Measurements from ENCODE around the gene ATP6V0E2.

Gene ATP6V0E2

DNA sequence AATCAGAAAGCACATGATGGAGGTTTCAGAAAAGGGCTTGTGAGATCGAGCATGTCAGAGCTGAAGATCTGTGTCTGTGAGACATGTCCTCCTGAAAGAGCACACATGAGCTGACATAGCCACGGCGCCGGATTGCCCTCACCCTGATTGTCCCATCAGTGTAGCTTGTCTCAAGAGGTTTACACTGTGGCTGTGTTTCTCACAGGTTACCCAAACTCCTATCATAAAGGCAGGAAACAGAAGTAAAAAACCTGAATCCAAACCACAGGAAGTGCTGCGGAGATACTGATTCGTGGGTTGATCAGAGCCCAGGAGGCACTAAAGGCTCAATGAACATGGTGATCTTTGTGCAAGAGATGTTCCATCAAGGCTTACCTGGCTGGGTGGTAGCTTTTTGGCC lies 3.9 kb upstream of the ATP6V0E2 start:
- H3K27me3 ChIP-seq (ENCODE audit: control insufficient read depth in 5 of 5, insufficient read depth in 4 of 5, low read length in 5 of 5): no peaks in the 10 kb centered on the region
- peak overlapping the region; percentile 11 for H3K27ac ChIP-seq (ENCODE audit: low read depth, low read length)
- H3K9me3 ChIP-seq (ENCODE audit: control insufficient read depth in 5 of 5, low read length in 5 of 5): no peaks in the 10 kb centered on the region
- H3K9ac ChIP-seq (ENCODE audit: low read length in 5 of 5): peak overlapping the region in 1 of 5 donors; percentile 53
- peak overlapping the region in 1 of 5 donors; percentile 23 for H3K4me3 ChIP-seq (ENCODE audit: low read depth in 1 of 5, low read length in 5 of 5)
- H3K36me3 ChIP-seq (ENCODE audit: control insufficient read depth in 5 of 5, insufficient read depth in 5 of 5, low read length in 5 of 5): peaks cover 0 to 14% (median 12%) of the 10 kb centered on the region in 5 donors
- H3K4me1 ChIP-seq (ENCODE audit: control insufficient read depth in 5 of 5, insufficient read depth in 5 of 5, low read length in 5 of 5): peaks cover 0 to 77% (median 68%) of the 10 kb centered on the region in 5 donors

DNA sequence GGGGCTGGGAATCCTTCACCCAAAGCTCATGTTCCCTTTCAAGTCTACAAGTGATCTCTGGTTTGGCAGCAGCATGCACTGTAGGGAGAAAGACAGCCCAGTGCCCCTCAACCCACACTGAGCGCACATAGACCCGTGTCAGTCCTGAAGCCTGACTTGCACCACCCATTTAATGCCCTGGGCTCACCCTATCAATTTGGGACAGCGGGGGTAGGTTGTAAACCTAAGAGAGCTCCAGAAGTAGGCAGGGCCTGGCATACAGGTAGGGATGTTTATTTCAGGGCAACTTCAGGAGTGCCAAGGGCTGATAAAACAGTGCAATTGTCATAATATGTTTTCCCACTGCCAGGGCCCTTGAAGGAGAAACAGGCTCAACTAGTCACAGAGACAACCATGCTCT lies 3.5 kb upstream of the ATP6V0E2 start:
- peak overlapping the region in 1 of 5 donors; percentile 23 for H3K4me3 ChIP-seq (ENCODE audit: low read depth in 1 of 5, low read length in 5 of 5)
- peaks cover 0 to 10% (median 7%) of the 10 kb centered on the region in 5 donors for H3K36me3 ChIP-seq (ENCODE audit: control insufficient read depth in 5 of 5, insufficient read depth in 5 of 5, low read length in 5 of 5)
- H3K27me3 ChIP-seq (ENCODE audit: control insufficient read depth in 5 of 5, insufficient read depth in 4 of 5, low read length in 5 of 5): no peaks in the 10 kb centered on the region
- no peaks in the 10 kb centered on the region for H3K9me3 ChIP-seq (ENCODE audit: control insufficient read depth in 5 of 5, low read length in 5 of 5)
- peak overlapping the region; percentile 82 for H3K27ac ChIP-seq (ENCODE audit: low read depth, low read length)
- H3K9ac ChIP-seq (ENCODE audit: low read length in 5 of 5): peak overlapping the region in 1 of 5 donors; percentile 49
- H3K4me1 ChIP-seq (ENCODE audit: control insufficient read depth in 5 of 5, insufficient read depth in 5 of 5, low read length in 5 of 5): peaks cover 0 to 81% (median 72%) of the 10 kb centered on the region in 5 donors

DNA sequence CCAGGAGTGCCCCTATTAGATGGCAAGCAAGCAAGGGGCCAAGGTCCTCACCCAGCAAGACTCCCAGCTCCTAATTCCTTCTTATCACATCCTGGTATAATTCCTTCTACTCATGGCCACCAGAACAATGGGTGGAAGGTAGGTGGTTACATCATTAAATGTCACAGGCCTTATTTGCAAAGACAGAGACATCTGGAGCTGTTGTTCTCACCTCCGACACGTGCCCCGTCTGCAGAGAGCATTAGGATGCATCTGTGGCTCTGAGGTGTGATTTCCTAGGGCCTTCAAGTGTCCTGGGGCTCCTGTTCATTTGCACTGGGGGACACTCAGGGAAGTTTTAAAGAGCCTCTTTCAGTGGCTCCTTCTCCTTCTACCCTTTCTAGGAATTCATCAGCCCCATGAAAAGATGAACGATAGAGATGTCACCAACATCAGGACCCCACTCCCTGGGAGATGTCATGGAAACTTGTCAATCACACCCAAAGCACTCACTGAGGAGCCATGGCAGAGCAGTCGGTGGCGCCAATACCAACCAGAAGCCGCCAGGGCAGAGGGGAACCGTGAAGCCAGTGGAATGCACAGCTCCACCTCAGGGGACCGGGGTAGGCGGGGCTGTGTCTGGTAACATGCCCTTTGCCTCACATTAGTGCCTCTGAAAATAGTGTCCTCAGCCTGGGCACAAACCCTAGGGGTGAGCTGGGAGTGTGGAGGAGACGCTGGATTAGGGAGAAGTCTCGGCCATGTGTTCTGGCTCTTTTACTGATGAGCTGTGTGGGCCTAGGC lies 2.9 kb upstream of the ATP6V0E2 start:
- Histone ChIP-seq H3K4me1 (ENCODE audit: control insufficient read depth in 5 of 5, insufficient read depth in 5 of 5, low read length in 5 of 5) (peaks cover 0 to 85% (median 74%) of the 10 kb centered on the region in 5 donors), H3K27ac (ENCODE audit: low read depth, low read length) (peak overlapping the region; percentile 82)

DNA sequence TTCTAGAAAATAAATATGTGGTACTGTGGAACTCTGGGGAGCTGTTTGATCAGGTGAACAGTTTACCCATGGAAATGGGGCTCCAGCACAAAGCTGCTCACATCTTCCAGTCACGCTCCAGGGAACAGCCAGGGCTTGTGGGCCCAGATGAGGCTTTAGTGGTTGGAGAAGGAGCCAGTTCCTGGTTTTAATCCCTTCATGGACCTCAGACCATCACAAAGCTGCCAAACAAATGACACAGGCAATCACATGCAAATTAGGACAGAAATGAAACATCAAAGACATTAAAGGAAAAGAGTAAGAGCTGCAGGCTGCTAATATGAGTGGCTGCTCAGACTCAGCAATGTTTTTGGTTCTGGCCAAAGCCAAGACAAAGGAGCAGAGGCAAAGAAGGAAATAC lies 2.2 kb upstream of the ATP6V0E2 start:
- H3K36me3 ChIP-seq (ENCODE audit: control insufficient read depth in 5 of 5, insufficient read depth in 5 of 5, low read length in 5 of 5): peaks cover 0 to under 1% (median 0%) of the 10 kb centered on the region in 5 donors
- H3K4me3 ChIP-seq (ENCODE audit: low read depth in 1 of 5, low read length in 5 of 5): no peak overlapping the region
- peak overlapping the region in 1 of 5 donors; percentile 56 for H3K9ac ChIP-seq (ENCODE audit: low read length in 5 of 5)
- peak overlapping the region; percentile 82 for H3K27ac ChIP-seq (ENCODE audit: low read depth, low read length)
- no peaks in the 10 kb centered on the region for H3K9me3 ChIP-seq (ENCODE audit: control insufficient read depth in 5 of 5, low read length in 5 of 5)
- H3K27me3 ChIP-seq (ENCODE audit: control insufficient read depth in 5 of 5, insufficient read depth in 4 of 5, low read length in 5 of 5): no peaks in the 10 kb centered on the region
- peaks cover 0 to 85% (median 74%) of the 10 kb centered on the region in 5 donors for H3K4me1 ChIP-seq (ENCODE audit: control insufficient read depth in 5 of 5, insufficient read depth in 5 of 5, low read length in 5 of 5)

More for the DNA sequence above, 2.9 kb upstream of the ATP6V0E2 start:
- no peak overlapping the region for H3K4me3 ChIP-seq (ENCODE audit: low read depth in 1 of 5, low read length in 5 of 5)
- peaks cover 0 to 5% (median 4%) of the 10 kb centered on the region in 5 donors for H3K36me3 ChIP-seq (ENCODE audit: control insufficient read depth in 5 of 5, insufficient read depth in 5 of 5, low read length in 5 of 5)
- H3K9me3 ChIP-seq (ENCODE audit: control insufficient read depth in 5 of 5, low read length in 5 of 5): no peaks in the 10 kb centered on the region
- peak overlapping the region in 1 of 5 donors; percentile 56 for H3K9ac ChIP-seq (ENCODE audit: low read length in 5 of 5)
- no peaks in the 10 kb centered on the region for H3K27me3 ChIP-seq (ENCODE audit: control insufficient read depth in 5 of 5, insufficient read depth in 4 of 5, low read length in 5 of 5)

DNA sequence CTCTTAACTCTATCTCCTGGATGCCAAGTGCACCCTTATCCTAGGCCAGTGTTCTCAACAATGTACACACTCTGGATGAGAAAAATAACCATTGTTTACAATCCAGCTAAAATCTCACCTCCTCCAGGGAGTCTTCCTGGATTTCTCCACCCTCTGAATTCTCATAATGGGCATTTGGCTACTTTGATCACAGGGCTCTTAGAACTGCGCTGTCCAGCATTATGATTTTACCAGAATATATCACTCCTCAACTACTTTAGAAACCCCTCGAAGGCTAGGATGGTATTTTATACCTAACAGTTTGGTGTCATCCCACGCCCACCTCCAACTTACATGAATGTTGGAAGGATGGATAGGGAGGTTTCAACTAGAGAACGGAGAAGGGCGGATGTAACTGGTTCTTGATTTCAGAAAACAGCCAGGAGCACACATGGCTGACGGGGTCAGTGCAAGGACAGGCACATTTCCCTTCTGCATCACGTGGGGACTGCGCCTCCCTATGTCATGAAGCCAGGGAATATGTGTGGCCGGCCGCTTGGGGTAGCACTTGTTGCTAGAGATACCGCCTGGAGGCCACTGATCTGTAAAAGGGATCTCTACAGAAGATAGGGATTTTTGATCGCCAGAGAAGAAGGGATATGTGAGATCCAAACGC lies 1.2 kb upstream of the ATP6V0E2 start:
- Histone ChIP-seq H3K4me1 (ENCODE audit: control insufficient read depth in 5 of 5, insufficient read depth in 5 of 5, low read length in 5 of 5) (peaks cover 0 to 77% (median 74%) of the 10 kb centered on the region in 5 donors), H3K4me3 (ENCODE audit: low read depth in 1 of 5, low read length in 5 of 5) (peak overlapping the region; percentile 70 to 79 (median 77)), H3K27me3 (ENCODE audit: control insufficient read depth in 5 of 5, insufficient read depth in 4 of 5, low read length in 5 of 5) (no peaks in the 10 kb centered on the region), H3K36me3 (ENCODE audit: control insufficient read depth in 5 of 5, insufficient read depth in 5 of 5, low read length in 5 of 5) (no peaks in the 10 kb centered on the region), H3K9me3 (ENCODE audit: control insufficient read depth in 5 of 5, low read length in 5 of 5) (no peaks in the 10 kb centered on the region), H3K27ac (ENCODE audit: low read depth, low read length) (peak overlapping the region; percentile 82), H3K9ac (ENCODE audit: low read length in 5 of 5) (peak overlapping the region; percentile 56 to 86 (median 76))

DNA sequence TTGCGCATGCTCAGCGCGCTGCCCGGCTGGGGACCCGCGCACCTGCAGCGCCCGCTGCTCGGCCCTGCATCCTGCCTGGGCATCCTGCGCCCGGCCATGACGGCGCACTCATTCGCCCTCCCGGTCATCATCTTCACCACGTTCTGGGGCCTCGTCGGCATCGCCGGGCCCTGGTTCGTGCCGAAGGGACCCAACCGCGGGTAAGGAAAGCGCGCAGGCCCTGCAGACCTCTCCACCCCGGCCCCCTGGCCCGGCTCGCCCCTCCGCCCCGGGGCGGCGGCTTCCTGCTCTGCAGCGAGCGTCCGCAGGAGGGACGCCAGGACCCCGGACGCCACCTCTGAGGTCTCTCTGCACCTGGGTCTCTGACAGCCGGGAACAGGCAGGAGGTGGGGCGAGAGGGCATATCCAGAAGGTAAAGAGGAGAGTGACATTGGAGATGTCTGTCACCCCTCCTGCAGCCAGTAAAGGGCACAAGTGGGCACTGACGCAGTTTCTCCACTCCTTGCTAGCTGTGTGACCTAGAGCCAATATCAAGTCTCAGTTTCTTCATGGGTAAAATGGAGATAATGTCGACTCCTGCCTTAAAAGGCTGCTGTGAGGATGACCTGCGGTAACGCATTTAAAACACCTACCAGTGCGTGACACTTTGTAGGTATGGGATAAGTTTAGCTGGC lies 338 bp downstream of the ATP6V0E2 start:
- Histone ChIP-seq H3K9ac (ENCODE audit: low read length in 5 of 5) (peak overlapping the region in 4 of 5 donors; percentile 6 to 86 (median 64)), H3K4me3 (ENCODE audit: low read depth in 1 of 5, low read length in 5 of 5) (peak overlapping the region; percentile 70 to 82 (median 77)), H3K4me1 (ENCODE audit: control insufficient read depth in 5 of 5, insufficient read depth in 5 of 5, low read length in 5 of 5) (peaks cover 0 to 64% (median 59%) of the 10 kb centered on the region in 5 donors), H3K36me3 (ENCODE audit: control insufficient read depth in 5 of 5, insufficient read depth in 5 of 5, low read length in 5 of 5) (peaks cover 0 to 7% (median 0%) of the 10 kb centered on the region in 5 donors), H3K27me3 (ENCODE audit: control insufficient read depth in 5 of 5, insufficient read depth in 4 of 5, low read length in 5 of 5) (no peaks in the 10 kb centered on the region), H3K27ac (ENCODE audit: low read depth, low read length) (no peak overlapping the region), H3K9me3 (ENCODE audit: control insufficient read depth in 5 of 5, low read length in 5 of 5) (no peaks in the 10 kb centered on the region)

DNA sequence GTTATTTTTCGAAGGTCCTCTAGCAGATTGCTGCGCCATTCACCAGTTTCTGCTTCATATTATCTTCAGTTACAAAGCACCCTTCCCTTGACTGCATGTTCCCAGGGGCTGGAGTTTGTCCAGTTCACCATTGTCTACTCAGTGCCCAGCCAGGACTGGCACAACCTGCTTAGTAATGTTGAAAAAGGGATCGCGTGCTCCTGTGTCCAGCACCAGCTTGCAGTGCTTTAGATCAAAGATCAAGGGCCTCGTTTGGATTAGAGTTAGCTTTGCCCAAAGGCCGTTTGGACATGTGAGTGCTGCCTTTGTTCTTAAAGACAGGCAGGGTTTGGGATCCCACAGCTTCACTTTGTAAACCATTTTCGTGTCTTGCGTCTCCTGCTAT lies 867 bp downstream of the ATP6V0E2 start:
- H3K27me3 ChIP-seq (ENCODE audit: control insufficient read depth in 5 of 5, insufficient read depth in 4 of 5, low read length in 5 of 5): no peaks in the 10 kb centered on the region
- peaks cover 0 to 10% (median 0%) of the 10 kb centered on the region in 5 donors for H3K36me3 ChIP-seq (ENCODE audit: control insufficient read depth in 5 of 5, insufficient read depth in 5 of 5, low read length in 5 of 5)
- H3K4me1 ChIP-seq (ENCODE audit: control insufficient read depth in 5 of 5, insufficient read depth in 5 of 5, low read length in 5 of 5): peaks cover 0 to 64% (median 53%) of the 10 kb centered on the region in 5 donors
- no peaks in the 10 kb centered on the region for H3K9me3 ChIP-seq (ENCODE audit: control insufficient read depth in 5 of 5, low read length in 5 of 5)
- H3K9ac ChIP-seq (ENCODE audit: low read length in 5 of 5): peak overlapping the region in 2 of 5 donors; percentile 6 to 86
- peak overlapping the region; percentile 70 to 82 (median 77) for H3K4me3 ChIP-seq (ENCODE audit: low read depth in 1 of 5, low read length in 5 of 5)
- no peak overlapping the region for H3K27ac ChIP-seq (ENCODE audit: low read depth, low read length)

DNA sequence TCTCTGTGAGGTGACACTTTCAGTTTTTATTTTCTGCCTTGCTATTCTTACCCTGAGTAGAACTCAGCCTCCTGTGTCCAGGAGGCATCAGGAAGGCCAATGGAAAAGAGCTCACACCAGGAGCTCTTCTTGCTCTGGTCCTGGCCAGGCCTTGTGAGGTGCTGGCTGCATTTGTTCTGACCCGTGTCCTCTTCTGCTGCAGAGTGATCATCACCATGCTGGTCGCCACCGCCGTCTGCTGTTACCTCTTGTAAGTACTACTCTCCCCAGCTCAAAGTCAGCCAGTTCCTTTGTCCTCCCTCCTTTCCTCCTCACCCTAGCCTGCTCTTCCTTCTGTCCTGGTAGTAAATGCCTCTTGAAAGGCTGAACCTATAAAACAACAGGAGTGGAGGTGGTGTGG lies 1.6 kb downstream of the ATP6V0E2 start:
- Histone ChIP-seq H3K4me1 (ENCODE audit: control insufficient read depth in 5 of 5, insufficient read depth in 5 of 5, low read length in 5 of 5) (peaks cover 0 to 64% (median 46%) of the 10 kb centered on the region in 5 donors), H3K36me3 (ENCODE audit: control insufficient read depth in 5 of 5, insufficient read depth in 5 of 5, low read length in 5 of 5) (peaks cover 0 to 10% (median 0%) of the 10 kb centered on the region in 5 donors), H3K27me3 (ENCODE audit: control insufficient read depth in 5 of 5, insufficient read depth in 4 of 5, low read length in 5 of 5) (no peaks in the 10 kb centered on the region), H3K9ac (ENCODE audit: low read length in 5 of 5) (no peak overlapping the region), H3K9me3 (ENCODE audit: control insufficient read depth in 5 of 5, low read length in 5 of 5) (no peaks in the 10 kb centered on the region), H3K27ac (ENCODE audit: low read depth, low read length) (no peak overlapping the region), H3K4me3 (ENCODE audit: low read depth in 1 of 5, low read length in 5 of 5) (no peak overlapping the region)

DNA sequence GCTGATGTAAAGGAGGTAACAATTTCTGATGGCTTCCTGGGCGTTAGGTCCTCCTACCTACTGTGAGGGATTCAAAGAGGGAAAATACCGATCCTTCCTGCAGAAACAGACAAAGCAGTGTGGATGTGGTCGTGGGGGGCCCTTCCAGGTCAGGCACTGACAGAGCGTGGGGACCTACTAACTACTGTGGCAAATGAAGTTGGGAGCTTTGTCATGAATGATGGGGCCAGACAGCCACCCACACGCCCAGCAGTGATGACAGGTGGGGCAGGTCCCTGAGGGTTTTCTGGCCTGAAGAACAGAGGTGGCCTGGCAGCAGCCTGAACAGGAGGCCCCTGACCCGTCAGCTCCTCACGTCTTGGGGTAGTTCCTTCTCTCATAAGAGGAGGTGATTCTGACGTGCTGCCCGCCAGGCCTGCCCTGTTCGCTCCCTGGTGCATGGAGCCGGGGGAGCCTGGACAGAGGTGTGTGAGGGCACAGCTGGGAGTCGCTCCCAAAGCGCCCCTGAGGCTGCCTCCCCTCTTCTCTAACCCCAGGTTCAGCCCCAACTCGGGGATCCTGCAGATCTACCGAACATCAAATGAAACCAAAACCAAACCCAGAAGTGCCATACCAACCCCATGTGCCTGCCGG lies 4.2 kb downstream of the ATP6V0E2 start:
- Histone ChIP-seq H3K4me3 (ENCODE audit: low read depth in 1 of 5, low read length in 5 of 5) (no peak overlapping the region), H3K27me3 (ENCODE audit: control insufficient read depth in 5 of 5, insufficient read depth in 4 of 5, low read length in 5 of 5) (no peaks in the 10 kb centered on the region), H3K4me1 (ENCODE audit: control insufficient read depth in 5 of 5, insufficient read depth in 5 of 5, low read length in 5 of 5) (peaks cover 5 to 57% (median 31%) of the 10 kb centered on the region in 5 donors), H3K36me3 (ENCODE audit: control insufficient read depth in 5 of 5, insufficient read depth in 5 of 5, low read length in 5 of 5) (peaks cover 0 to 10% (median 0%) of the 10 kb centered on the region in 5 donors), H3K27ac (ENCODE audit: low read depth, low read length) (no peak overlapping the region), H3K9me3 (ENCODE audit: control insufficient read depth in 5 of 5, low read length in 5 of 5) (no peaks in the 10 kb centered on the region), H3K9ac (ENCODE audit: low read length in 5 of 5) (no peak overlapping the region)

All from subcutaneous abdominal adipose tissue (tissue), 5 donors.